Tongue (tissue), 2 donors: ENCODE measurements around the gene WFDC11. TPM values are rescaled to one million over a fixed set of nuclear protein-coding genes. Genes with fewer than 3 reads are reported as not detected.
"Not testable (repeated sequence)": the region's sequence is repeated elsewhere in the genome, so short reads cannot be mapped to it uniquely, and the experiment has no call there.

Experiments
- DNase-seq: peaks from one replicate; pipeline ENCODE4 v3.0.0-alpha.2; 2015
- total RNA-seq: library from RNA; depleted of rRNA; stranded (reverse); fragments of >200 nt; gene quantifications from one replicate; pipeline ENCODE4 v1.2.3, GENCODE V29; 2014

The WFDC11 gene
- not detected for total RNA-seq

DNA sequence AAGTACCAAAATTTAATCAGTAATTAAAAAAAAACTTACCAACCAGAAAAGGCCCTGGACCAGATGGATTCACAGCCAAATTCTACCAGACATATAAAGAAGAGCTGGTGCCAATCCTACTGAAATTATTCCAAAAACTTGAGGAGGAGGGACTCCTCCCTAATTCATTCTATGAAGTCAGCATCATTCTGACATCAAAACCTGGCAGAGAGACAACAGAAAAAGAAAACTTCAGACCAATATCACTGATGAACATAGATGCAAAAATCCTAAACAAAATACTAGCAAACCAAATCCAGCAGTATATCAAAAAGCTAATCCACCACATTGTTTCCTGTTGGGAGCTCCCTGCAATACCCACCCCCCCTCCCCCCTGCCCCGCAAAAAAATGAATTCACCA lies at the start of gene WFDC11:
WFDC11 (minus strand) TSS at position 101 of the 400 bp plus-strand sequence. CDS start 19,639 bp downstream, outside the sequence.
- no peak for DNase-seq

DNA sequence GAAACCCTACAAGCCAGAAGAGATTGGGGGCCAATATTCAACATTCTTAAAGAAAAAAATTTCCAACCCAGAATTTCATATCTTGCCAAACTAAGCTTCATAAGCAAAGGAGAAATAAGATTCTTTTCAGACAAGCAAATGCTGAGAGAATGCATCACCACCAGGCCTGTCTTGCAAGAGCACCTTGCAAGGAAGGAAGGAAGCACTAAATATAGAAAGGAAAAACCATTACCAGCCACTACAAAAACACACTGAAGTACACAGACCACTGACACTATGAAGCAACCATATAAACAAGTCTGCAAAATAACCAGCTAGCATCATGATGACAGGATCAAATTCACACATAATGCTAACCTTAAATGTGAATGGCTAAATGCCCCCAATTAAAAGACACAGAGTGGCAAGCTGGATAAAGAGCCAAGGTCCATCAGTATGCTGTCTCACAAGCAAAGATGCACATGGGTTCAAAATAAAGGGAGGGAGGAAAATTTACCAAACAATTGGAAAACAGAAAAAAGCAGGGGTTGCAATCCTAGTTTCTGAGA lies 46.2 kb upstream of the WFDC11 start:
- not testable (repeated sequence) for DNase-seq

DNA sequence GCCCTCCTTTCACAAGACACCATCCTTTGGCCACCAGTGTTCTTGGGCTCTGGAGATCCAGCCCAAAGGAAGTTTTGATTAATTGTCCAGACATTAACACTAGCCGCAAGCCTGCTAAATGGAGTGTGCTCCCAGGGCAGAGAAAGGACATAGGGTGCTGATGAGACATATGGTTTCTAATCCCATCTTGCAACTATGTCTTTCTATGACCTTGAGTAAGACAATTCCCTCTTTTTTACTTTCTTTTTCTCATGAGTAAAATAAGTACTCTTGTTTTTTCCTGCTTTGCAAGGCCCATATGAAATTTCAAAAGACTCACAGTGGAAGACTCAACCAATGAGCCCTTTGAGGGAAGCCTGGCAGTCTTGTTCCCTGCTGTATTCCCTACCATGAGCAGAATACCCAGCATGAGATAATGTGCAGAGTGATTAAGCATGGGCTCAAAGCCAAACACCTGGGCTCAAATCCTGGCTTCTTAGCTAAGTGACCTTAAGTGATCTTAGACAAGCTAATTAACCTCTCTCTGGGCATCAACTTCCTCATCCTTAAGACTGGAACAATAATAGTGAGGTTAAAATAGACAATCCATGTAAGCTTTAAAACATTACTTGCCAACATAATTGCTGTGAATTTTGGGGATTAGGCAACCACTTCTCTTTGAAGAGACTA lies 35.1 kb upstream of the WFDC11 start, which contains the start of gene WFDC10B:
WFDC10B (minus strand) TSS at position 51 of the 669 bp plus-strand sequence. CDS start 19,027 bp downstream, outside the sequence.
- DNase-seq = peak; percentile 5

DNA sequence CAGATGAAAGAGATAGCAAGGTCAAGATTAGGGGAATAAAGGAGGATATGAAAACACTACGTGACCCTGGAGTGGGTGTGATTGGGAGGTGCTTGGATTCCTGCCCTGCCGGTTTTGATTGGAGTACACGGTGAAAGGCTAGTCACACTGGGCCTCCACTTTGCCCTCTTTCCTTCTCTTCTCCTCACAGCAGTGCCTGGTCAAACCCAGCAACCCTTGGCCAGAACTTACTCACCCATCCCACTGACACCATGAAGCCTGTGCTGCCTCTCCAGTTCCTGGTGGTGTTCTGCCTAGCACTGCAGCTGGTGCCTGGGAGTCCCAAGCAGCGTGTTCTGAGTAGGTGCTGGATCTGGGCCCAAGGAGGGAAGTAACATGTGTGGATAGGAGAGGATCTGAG lies 31.8 kb upstream of the WFDC11 start, which contains the start of gene WFDC13:
WFDC13 (plus strand) TSS at position 166 of the 400 bp plus-strand sequence; CDS start at position 252, 86 bp downstream.
- DNase-seq = no peak

DNA sequence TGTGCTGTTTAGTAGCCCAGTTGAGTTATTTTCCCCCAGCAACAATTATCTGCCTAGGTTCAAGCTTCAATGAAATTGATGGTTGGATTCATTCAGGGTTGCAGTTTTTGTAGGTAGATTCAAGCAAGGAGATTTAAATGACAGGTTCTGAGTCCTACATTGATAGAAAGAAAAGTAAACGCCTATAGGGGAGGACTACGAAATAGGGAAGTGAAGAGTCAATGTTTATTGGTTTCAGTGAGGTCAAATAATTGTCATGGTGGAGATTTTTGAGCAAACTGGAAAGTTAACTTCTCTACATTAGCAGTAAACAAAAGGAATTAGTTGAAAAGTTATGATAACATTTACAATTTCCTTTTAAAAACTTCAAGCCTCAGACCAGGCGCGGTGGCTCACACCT lies 31.1 kb upstream of the WFDC11 start:
- no peak for DNase-seq

DNA sequence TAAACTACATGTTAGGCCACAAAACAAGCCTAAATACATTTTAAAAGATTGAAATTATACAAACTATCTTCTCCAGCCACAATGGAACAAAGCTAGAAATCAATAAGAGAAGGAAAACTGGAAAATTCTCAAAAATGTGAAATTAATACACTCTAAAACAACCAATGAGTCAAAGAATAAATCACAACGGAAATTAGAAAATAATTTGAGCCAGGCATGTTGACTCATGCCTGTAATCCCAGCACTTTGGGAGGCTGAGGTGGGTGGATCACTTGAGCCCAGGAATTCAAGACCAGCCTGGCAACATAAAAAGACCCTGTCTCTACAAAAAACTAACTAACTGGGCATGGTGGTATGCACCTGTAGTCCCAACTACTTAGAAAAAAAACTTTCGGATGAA lies 25.5 kb upstream of the WFDC11 start:
- DNase-seq = no peak

DNA sequence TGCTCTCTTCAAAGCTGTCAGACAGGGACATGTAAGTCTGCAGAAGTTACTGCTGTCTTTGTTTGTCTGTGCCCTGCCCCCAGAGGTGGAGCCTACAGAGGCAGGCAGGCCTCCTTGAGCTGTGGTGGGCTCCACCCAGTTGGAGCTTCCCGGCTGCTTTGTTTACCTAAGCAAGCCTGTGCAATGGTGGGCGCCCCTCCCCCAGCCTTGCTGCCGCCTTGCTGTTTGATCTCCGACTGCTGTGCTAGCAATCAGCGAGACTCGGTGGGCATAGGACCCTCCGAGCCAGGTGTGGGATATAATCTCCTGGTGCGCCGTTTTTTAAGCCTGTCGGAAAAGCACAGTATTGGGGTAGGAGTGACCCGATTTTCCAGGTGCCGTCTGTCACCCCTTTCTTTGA lies 23.3 kb upstream of the WFDC11 start:
- not testable (repeated sequence) for DNase-seq

DNA sequence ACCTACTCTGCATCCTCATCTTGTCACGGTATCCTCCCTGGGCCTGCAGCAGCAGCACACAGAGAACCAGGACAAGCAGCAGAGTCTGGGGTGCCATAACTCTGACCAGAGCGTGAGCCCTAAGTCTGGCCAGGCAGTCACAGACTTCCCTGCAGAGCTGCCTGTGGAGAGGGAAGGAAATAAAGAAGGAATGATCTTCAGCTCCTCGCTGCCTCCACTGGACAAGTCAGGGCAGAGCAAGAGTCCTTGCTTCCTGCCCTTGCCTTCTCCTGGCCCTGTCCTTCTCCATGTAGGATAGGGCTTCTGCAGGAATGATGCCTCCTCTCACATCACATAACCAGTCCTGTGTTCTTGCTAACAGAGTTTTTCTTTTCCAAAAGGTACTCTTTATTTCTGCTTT lies 15.9 kb upstream of the WFDC11 start:
- no peak for DNase-seq

DNA sequence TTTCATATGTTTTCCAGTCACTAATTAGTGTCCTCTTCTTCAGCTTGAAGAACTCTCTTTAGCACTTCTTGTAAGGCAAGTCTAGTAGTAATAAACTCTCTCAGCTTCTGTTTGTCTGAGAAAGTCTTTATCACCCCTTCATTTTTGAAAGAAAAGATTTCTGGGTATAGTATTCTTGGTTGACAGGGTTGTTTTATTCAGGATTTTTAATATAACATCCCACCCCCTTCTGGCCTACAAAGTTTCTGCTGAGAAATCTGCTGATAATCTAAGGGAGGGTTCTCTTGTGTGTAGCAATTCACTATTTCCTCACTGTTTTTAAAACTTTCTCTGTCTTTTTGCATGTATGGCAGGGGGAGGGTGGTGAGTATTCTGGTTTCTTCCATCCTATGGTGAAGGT lies 9.6 kb upstream of the WFDC11 start:
- no peak for DNase-seq

DNA sequence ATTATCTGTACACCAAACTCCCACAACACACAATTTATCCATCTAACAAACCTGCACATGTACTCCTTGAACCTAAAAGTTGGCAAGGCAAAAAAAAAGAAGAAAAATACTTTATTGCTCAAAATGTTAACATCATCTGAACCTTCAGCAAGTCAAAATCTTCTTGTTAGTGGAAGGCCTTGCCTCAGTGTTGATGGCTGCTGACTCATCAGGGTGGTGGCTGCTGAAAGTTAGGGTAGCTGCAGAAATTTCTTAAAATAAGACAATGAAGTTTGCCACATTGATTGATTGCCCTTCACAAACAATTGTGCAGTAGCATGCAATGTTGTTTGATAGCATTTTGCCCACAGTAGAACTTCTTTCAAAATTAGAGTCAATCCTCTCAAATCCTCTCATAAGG lies 2.7 kb upstream of the WFDC11 start:
- no peak for DNase-seq

DNA sequence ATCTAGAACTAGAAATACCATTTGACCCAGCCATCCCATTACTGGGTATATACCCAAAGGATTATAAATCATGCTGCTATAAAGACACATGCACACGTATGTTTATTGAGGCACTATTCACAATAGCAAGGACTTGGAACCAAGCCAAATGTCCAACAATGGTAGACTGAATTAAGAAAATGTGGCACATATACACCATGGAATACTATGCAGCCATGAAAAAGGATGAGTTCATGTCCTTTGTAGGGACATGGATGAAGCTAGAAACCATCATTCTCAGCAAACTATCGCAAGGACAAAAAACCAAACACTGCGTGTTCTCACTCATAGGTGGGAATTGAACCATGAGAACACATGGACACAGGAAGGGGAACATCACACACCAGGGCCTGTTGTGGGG lies 13.0 kb downstream of the WFDC11 start:
- not testable (repeated sequence) for DNase-seq

DNA sequence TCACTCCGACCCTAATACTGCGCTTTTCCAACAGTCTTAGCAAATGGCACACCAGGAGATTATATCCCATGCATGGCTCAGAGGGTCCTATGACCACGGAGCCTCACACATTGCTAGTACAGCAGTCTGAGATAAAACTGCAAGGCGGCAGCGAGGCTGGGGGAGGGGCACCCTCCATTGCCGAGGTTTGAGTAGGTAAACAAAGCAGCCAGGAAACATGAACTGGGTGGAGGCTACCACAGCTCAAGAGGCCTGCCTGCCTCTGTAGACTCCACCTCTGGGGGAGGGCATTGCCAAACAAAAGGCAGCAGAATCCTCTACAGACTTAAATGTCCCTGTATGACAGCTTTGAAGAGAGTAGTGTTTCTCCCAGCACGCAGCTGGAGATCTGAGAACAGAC lies 18.3 kb downstream of the WFDC11 start:
- not testable (repeated sequence) for DNase-seq

DNA sequence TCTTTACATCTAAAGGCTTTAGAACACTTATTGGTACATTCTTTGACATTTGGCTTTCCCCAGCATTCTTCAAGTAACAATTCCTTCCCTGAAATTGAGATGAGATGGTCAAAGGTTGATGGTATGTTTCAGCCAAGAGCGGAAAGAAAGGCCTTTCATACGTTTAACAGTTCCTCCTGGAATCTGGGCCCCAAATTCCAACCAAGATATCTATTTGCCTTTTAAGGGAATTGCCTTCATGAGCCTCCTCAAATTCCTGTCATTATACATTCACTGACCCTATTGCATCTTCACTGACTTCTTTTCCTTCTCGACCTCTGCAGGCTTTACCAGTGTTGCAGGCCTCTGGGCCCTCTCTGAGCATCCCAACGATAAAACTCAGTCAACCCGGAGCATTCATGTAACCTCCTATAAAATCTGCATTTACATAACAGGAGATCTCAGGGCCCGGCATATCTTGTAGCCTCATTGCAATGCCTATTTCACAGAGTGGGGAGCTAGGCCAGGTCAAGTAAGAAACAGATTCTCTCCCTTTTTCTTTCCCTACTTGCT lies 20.7 kb downstream of the WFDC11 start:
- DNase-seq = no peak

DNA sequence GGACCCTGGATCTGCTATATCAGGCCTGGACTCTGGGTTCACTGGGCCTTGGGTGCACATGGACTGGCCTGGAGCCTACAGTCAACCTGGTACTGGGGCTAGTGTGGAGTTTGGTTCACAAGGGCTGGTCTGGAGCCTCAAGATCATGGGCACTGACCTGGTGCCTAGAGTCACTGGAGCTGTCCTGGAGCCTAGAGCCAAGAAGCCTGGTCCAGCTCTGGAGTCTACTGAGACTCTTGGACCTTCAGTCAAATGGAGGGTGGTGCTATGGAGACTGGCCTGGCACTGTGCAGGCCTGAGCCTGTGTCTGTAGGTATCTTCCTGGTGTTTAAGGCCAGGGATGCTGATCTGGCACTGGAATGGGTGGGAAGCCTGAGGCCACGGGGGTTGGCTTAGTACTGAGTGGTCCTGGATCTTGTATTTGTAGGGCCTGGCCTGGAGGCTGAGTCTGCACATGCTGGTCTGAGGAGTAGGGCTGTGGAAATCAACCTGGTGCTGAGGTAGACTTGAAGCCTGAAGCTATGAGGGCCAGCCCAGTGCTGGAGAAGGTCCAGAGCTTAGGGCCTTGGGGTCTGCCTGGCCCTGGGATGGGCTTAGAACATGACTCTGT lies 22.5 kb downstream of the WFDC11 start:
- DNase-seq = no peak

DNA sequence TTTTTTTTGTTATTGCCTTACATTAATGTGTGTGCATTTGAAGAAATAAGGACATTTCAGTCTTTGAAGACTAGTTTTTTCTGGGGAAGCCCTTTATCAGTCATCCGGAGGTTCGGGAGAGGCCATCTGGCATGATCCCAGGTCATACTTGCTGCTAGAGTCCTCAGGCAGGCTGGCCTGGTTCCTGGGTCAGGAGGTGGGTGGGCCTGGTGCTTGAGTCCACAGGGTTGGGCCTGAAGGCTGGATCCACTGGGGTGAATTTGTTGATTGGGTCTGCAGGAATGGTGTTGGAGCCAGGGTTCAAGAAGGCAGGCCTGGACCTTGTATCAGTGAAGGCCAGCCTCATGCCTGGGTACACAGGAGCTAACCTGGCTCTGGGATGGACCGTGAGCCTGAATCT lies 23.2 kb downstream of the WFDC11 start:
- DNase-seq = no peak

DNA sequence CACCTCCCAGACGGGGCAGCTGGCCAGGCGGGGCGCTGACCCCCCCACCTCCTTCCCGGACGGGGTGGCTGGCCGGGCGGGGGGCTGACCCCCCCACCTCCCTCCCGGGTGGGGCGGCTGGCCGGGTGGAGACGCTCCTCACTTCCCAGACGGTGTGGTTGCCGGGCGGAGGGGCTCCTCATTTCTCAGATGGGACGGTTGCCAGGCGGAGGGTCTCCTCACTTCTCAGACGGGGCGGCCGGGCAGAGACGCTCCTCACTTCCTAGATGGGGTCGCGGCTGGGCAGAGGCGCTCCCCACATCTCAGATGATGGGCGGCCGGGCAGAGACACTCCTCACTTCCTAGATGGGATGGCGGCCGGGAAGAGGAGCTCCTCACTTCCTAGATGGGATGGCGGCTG lies 24.2 kb downstream of the WFDC11 start:
- DNase-seq = not testable (repeated sequence)

DNA sequence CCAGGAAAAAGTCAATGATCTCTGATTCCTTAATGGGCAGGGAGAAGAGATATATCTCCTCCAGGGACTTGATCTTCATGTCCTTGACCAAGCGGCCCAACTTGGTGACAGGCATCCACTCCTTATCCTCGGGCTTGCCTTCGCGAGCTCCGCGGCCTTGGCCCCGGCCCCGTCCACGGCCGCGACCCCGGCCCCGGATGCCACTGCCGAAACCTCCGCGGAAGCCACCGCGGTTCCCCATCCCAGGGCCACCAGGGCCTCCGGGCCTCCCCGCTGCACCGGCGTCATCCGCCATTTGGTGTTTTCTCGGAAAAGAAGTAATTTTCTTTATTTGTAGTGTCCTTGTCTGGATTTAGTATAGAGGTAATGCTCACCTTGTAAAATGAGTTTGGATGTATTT lies 29.0 kb downstream of the WFDC11 start:
- not testable (repeated sequence) for DNase-seq

DNA sequence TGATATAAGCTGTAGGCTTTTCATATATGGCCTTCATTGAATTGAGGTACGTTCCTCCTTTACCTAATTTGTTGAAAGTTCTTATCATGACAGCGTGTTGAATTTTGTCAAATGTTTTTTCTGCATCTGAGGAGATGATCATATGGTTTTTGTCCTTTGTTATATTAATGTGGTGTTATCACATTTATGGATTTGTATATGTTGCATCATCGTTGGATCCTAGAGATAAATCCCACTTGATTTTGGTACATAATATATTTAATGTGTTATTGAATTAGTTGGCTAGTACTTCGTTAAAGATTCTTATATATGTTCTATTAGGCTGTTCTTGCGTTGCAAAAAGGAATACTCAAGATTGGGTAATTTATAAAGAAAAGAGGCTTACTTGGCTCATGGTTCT lies 30.4 kb downstream of the WFDC11 start:
- DNase-seq = no peak

DNA sequence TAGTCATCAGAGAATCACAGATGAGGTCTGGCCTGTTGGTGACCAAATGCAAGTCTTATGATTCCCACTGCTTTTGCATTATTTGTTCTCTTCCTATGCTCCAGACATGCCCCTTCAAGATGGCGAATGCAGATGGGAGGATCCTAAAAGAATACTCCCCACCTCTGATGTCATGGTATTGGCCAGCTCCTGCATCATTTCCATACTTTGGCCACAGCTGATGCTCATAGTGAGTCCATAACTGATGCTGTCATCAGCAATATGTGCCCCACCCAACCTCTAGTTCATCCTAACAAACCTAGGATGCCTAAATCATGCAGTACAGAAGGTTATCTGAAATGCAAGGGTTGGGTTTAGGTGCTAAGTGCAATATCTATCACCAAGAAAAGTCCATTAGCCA lies 33.5 kb downstream of the WFDC11 start:
- DNase-seq = no peak

DNA sequence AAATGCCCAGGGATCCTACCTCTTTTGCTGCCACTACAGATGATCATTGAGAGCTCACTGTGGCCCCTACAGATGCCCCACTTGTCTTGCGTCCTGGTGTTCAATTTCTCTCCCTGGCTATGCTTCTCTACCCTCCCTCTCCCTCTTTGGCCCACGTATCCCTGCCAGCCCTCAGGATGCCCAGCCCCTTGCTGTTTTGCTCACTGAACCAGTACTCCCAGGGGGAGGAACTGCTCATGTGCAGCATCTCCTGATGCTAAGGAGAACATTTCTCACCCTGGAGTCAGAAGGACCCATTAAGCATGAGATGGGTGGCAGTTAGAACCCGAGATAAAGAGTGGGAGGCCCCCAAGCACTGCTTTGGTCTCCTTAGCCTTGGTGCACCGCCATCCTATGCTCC lies 38.9 kb downstream of the WFDC11 start, which contains the start of gene WFDC9:
WFDC9 (minus strand) TSS at position 101 of the 400 bp plus-strand sequence. CDS start 21,103 bp downstream, outside the sequence.
- no peak for DNase-seq

DNA sequence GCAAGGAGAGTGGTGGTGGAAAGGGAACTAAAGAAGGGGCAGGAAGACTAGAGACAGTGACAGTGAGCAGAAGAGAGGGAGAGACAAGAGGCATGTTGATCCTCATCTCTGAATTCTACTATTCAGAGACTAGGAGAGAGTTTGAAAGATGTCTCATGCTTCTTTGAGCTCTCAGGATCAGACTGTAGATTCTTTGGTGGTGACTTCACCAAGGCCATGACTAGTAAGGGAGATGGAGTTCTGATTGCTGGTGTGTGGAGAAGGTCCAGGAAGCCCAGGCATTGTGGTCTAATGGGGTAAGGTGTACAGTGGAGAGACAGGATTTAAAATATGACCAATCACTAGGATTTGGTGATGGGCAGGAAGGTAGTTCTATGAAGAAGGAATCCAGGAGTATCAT lies 39.7 kb downstream of the WFDC11 start:
- DNase-seq = no peak

DNA sequence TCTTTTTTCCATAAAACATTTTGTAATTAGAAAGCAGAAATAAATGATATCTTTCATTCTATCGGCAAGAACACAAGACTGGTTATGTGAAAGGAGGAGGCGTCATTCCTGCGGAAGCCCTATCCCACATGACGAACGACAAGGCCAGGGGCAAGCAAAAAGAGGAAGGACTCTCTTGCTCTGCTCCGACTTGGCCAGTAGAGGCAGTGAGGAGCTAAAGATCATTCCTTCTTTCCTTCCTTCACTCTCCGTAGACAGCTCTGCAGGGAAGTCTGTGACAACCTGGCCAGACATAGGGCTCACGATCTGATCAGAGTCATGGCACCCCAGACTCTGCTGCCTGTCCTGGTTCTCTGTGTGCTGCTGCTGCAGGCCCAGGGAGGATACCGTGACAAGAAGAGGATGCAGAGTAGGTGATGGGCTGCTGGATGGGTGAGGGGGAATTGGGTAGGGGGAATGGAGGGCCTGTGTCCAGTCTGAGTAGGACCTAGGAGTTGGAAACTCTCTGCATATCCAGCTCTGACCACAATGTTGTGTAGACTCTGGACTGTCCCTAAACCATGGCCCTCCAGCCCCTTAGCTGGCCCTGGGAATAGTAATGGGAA lies 40.4 kb downstream of the WFDC11 start, which contains the start of gene WFDC10A:
WFDC10A (plus strand) TSS at position 244 of the 605 bp plus-strand sequence; CDS start at position 319, 75 bp downstream.
- peak; percentile 34 for DNase-seq

DNA sequence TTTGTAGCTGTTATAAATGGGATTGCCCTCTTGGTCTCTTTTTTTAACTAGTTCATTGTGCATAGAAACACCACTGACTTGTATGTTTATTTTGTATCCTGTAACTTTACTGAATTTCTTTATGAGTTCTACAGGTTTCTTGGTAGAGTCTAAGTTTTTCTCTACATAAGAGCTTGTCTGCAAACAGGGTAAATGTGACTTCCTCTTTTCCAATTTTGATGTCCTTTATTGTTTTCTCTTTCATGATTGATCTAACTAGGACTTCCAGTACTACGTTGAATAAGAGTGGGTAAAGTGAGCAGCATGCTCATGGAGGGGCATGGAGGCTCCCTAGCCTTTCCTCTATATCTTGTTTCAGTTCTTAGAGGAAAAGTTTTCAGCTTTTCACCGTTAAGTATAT lies 43.5 kb downstream of the WFDC11 start:
- no peak for DNase-seq
